Large intestine (tissue), 3 donors: ENCODE measurements around the gene ULK3. TPM values are rescaled to one million over a fixed set of nuclear protein-coding genes. Genes with fewer than 3 reads are reported as not detected.

Source experiments
- DNase-seq, 2 donors: peaks; one replicate each; pipeline versions ENCODE4 v3.0.0 to v3.0.0-alpha.2; 2013
- H3K27ac ChIP-seq: one replicate; pipeline ENCODE4 v1.5.1; 2013; ENCODE audit warnings: low read length
- H3K27me3 ChIP-seq: 2 replicates; pipeline ENCODE4 v1.6.1; 2013; ENCODE audit warnings: low read length; ENCODE audit not compliant: control insufficient read depth, insufficient read depth
- H3K36me3 ChIP-seq: 2 replicates; pipeline ENCODE4 v1.6.1; 2013; ENCODE audit warnings: low read length; ENCODE audit not compliant: control insufficient read depth, insufficient read depth
- H3K4me1 ChIP-seq: one replicate; pipeline ENCODE4 v1.6.1; 2013; ENCODE audit warnings: low read length; ENCODE audit not compliant: control insufficient read depth, insufficient read depth
- H3K4me3 ChIP-seq: one replicate; pipeline ENCODE4 v1.5.1; 2013; ENCODE audit warnings: low read length
- H3K9me3 ChIP-seq: one replicate; pipeline ENCODE4 v1.6.1; 2013; ENCODE audit warnings: mild to moderate bottlenecking, low read depth, low read length, moderate library complexity; ENCODE audit not compliant: control insufficient read depth
- WGBS: methylation state at CpG from one replicate; pipeline ENCODE4 v1.1.5; 2013; ENCODE audit warnings: low lambda C conversion rate; ENCODE audit not compliant: insufficient coverage; 5-methylcytosine and 5-hydroxymethylcytosine counted together
- polyA plus RNA-seq: library from polyadenylated mRNA; unstranded; fragments of 120-200 nt; gene quantifications from one replicate; pipeline ENCODE4 v1.2.1, GENCODE V29; 2013

Gene ULK3
- polyA plus RNA-seq, 1 donor, result 83.8 TPM

GRCh38 chr15:74799856-74800558 lies 42.9 kb downstream of the ULK3 start:
- H3K27ac ChIP-seq, result no peak overlapping the region
- WGBS, result no CpG with 5 or more reads among the region's 18 CpGs
- H3K36me3 ChIP-seq, result peaks cover 67% of the 10 kb centered on the region
- H3K4me1 ChIP-seq, result peaks cover 27% of the 10 kb centered on the region
- peak; percentile 81 to 88 for DNase-seq
- no peaks in the 10 kb centered on the region for H3K27me3 ChIP-seq
- no peaks in the 10 kb centered on the region for H3K9me3 ChIP-seq
- no peak overlapping the region for H3K4me3 ChIP-seq

DNA sequence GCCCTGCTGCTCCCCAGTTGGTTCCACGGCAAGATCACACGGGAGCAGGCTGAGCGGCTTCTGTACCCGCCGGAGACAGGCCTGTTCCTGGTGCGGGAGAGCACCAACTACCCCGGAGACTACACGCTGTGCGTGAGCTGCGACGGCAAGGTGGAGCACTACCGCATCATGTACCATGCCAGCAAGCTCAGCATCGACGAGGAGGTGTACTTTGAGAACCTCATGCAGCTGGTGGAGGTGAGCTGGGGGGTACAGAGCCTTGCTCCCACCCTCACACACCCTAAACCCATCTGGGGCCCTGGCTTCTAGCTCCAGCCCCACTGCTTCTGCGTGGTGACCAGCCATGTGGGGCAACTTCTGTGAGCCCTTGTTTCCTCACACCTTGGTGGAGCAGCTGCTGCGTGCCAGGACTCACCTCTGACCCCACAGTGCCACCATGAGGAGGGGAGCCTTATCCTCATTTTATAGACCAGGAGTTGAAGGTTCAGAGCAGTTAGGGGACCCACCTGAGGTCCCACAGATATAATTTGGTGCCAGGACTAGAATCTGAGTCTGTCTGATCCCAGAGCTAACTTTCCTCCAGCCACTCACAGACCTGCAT lies 43.6 kb downstream of the ULK3 start:
- no peak for DNase-seq
- no peak overlapping the region for H3K4me3 ChIP-seq
- no peak overlapping the region for H3K27ac ChIP-seq
- H3K9me3 ChIP-seq, result no peaks in the 10 kb centered on the region
- H3K4me1 ChIP-seq, result peaks cover 29% of the 10 kb centered on the region
- H3K27me3 ChIP-seq, result no peaks in the 10 kb centered on the region
- no CpG with 5 or more reads among the region's 16 CpGs for WGBS
- peaks cover 66% of the 10 kb centered on the region for H3K36me3 ChIP-seq

GRCh38 chr15:74798388-74799254 lies 44.3 kb downstream of the ULK3 start:
- WGBS, result 100% methylated on average over 5 of the region's 25 CpGs
- peak in 1 of 2 donors; percentile 38 for DNase-seq
- no peak overlapping the region for H3K27ac ChIP-seq
- H3K27me3 ChIP-seq, result no peaks in the 10 kb centered on the region
- H3K9me3 ChIP-seq, result no peaks in the 10 kb centered on the region
- peaks cover 59% of the 10 kb centered on the region for H3K36me3 ChIP-seq
- peaks cover 29% of the 10 kb centered on the region for H3K4me1 ChIP-seq
- no peak overlapping the region for H3K4me3 ChIP-seq

DNA sequence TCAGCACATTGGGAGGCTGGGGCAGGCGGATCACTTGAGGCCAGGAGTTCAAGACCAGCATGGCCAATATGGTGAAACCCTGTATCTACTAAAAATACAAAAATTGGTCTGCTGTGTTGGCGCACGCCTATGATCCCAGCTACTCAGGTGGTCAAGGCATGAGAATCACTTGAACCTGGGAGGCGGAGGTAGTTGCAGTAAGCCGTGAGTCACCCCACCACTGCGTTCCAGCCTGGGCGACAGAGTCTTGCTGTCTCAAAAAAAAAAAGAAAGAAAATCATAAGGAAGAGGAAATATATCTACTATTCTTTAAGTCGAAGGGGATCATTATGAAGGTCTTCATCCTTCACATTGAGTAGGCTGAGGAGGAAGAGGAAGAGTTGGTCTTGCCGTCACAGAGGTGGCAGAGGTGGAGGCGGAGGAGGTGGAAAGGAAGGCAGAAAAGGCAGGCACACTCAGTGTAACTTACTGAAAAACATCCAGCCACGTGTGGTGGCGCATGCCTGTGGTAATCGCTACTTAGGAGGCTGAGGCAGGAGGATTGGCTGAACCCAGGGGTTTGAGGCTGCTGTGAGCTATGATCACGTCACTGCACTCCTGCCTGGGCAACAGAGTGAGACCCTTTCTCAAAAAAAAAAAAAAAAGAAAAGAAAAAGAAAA lies 46.9 kb downstream of the ULK3 start:
- H3K4me1 ChIP-seq, result peaks cover 52% of the 10 kb centered on the region
- H3K36me3 ChIP-seq, result peaks cover 44% of the 10 kb centered on the region
- no peak overlapping the region for H3K27ac ChIP-seq
- H3K27me3 ChIP-seq, result no peaks in the 10 kb centered on the region
- WGBS, result 80% methylated on average over 2 of the region's 14 CpGs
- H3K4me3 ChIP-seq, result no peak overlapping the region
- no peak for DNase-seq
- no peaks in the 10 kb centered on the region for H3K9me3 ChIP-seq

- H3K36me3 ChIP-seq, result peaks cover 36% of the 10 kb centered on the region
- no peaks in the 10 kb centered on the region for H3K27me3 ChIP-seq
- H3K4me3 ChIP-seq, result no peak overlapping the region
- H3K9me3 ChIP-seq, result no peaks in the 10 kb centered on the region
- no peak overlapping the region for H3K27ac ChIP-seq
- peaks cover 55% of the 10 kb centered on the region for H3K4me1 ChIP-seq
- no CpG with 5 or more reads among the region's 9 CpGs for WGBS
- no peak for DNase-seq
Measured at GRCh38 chr15:74794970-74795349, 48.0 kb downstream of the ULK3 start.

GRCh38 chr15:74794248-74794969 lies 48.5 kb downstream of the ULK3 start:
- H3K4me3 ChIP-seq, result no peak overlapping the region
- DNase-seq, result no peak
- no peaks in the 10 kb centered on the region for H3K27me3 ChIP-seq
- H3K36me3 ChIP-seq, result peaks cover 30% of the 10 kb centered on the region
- H3K27ac ChIP-seq, result no peak overlapping the region
- H3K4me1 ChIP-seq, result peaks cover 54% of the 10 kb centered on the region
- WGBS, result no CpG with 5 or more reads among the region's 9 CpGs
- H3K9me3 ChIP-seq, result no peaks in the 10 kb centered on the region

DNA sequence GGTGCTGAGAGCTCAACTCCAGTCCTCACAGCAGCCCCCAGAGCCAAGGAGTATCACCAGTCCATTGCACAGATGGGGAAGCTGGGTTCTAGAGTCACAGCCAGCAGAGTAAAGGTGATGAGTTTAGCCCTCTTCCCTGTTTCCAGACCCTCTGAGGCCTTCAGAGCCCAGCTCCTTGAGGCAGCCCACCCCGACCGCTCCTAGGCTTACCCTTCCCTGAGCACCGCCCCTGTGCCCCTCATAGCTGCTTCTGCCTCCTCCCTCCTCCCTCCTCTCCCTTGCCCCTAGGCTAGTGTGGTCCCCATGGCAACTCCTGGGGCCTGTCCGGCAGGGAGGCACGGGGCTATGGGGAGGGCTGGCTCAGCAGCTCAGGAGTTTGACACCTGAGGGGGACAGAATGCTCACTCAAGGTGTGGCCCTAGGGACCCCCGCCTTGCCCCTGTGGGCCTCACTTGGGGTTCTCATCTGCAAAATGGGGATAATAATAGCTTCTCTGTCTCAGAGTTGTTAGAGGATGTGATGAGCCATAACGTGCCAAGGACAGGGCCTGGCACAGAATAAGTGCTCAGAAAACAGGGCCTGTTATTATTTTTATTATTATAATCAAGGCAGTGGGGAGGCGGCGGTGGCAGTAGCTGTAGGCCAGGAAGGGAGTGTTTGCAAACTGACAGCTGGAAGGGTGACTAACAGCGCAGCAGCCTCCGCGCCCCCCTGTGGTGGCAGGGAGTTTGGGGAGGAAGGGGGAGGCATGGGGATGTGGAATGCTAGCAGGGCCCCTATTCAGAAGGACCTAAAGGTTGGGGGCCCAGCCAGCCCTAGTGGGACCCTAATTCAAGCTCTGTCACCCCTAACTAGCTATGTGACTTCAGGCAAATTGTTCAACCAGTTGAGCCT lies 49.6 kb downstream of the ULK3 start:
- DNase-seq, result no peak
- Histone ChIP-seq H3K27ac (no peak overlapping the region), H3K9me3 (no peaks in the 10 kb centered on the region), H3K4me1 (peaks cover 57% of the 10 kb centered on the region), H3K4me3 (no peak overlapping the region), H3K36me3 (peaks cover 21% of the 10 kb centered on the region), H3K27me3 (no peaks in the 10 kb centered on the region)
- no CpG with 5 or more reads among the region's 12 CpGs for WGBS

- peaks cover 61% of the 10 kb centered on the region for H3K4me1 ChIP-seq
- H3K27ac ChIP-seq, result no peak overlapping the region
- H3K36me3 ChIP-seq, result peaks cover 14% of the 10 kb centered on the region
- DNase-seq, result no peak
- H3K27me3 ChIP-seq, result no peaks in the 10 kb centered on the region
- WGBS, result 100% methylated on average over 1 of the region's 12 CpGs
- no peaks in the 10 kb centered on the region for H3K9me3 ChIP-seq
- no peak overlapping the region for H3K4me3 ChIP-seq
Measured at GRCh38 chr15:74792227-74793016, 50.5 kb downstream of the ULK3 start.

DNA sequence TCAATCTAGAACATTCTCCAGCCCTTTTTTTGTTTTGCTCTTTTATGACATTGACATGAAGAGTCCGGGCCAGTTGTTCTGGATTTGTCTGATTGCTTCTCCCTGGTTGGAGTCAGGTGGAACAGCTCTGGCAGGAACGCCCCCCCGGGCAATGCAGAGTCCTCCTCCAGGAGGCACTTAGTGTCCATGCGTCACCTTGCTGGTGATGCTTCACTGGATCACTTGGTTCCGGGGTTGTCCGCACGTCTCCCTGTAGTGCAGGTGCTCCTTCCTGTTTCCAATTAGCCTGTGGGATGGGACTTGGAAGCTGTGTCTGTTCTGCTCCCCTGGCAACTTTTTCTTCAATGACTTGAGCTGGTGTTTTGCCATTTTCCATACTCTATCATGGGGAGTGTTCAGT lies 51.3 kb downstream of the ULK3 start:
- Histone ChIP-seq H3K4me3 (no peak overlapping the region), H3K27ac (no peak overlapping the region), H3K4me1 (peaks cover 68% of the 10 kb centered on the region), H3K36me3 (peaks cover 14% of the 10 kb centered on the region), H3K27me3 (no peaks in the 10 kb centered on the region), H3K9me3 (no peaks in the 10 kb centered on the region)
- WGBS, result no CpG with 5 or more reads among the region's 7 CpGs
- no peak for DNase-seq
